Esophagus muscularis mucosa (tissue), 4 donors: ENCODE data around the gene SLC9A5. TPM values are rescaled to one million over a fixed set of nuclear protein-coding genes. Genes with fewer than 3 reads are reported as not detected.

Experiments used
- DNase-seq: peaks from one replicate; pipeline ENCODE4 v3.0.0-alpha.2; 2017; ENCODE audit errors: extremely low spot score
- H3K27ac ChIP-seq, 4 donors: fragments of 200-600 bp; sonication (generic); replicated peaks in 1 of 4; 1 replicate in 3 of 4; 2 replicates in 1 of 4; pipeline ENCODE4 v1.5.1; 2016 to 2019; ENCODE audit warnings: mild to moderate bottlenecking in 1 of 4
- H3K27me3 ChIP-seq, 4 donors: fragments of 200-600 bp; sonication (generic); one replicate each; pipeline versions ENCODE4 v1.5.1 to v1.6.0; 2016 to 2019
- H3K36me3 ChIP-seq, 4 donors: fragments of 200-600 bp; sonication (generic); one replicate each; pipeline ENCODE4 v1.5.1; 2016 to 2019
- H3K4me1 ChIP-seq, 4 donors: fragments of 200-600 bp; sonication (generic); one replicate each; pipeline ENCODE4 v1.5.1; 2016 to 2019
- H3K4me3 ChIP-seq, 4 donors: fragments of 200-600 bp; sonication (generic); 1 replicate in 2 of 4; 2 replicates in 2 of 4; pipeline ENCODE4 v1.5.1; 2016 to 2019; ENCODE audit warnings: mild to moderate bottlenecking in 4 of 4, moderate library complexity in 1 of 4
- H3K9me3 ChIP-seq, 4 donors: fragments of 200-600 bp; sonication (generic); 1 replicate in 3 of 4; 2 replicates in 1 of 4; pipeline ENCODE4 v1.5.1; 2016 to 2019
- EP300 ChIP-seq: sonication (generic); formaldehyde crosslinking; IDR thresholded peaks from one replicate; pipeline ENCODE4 v1.6.1; 2017; ENCODE audit warnings: antibody characterized with exemption
- POLR2A ChIP-seq: fragments of 450-650 bp; IDR thresholded peaks from one replicate; pipeline ENCODE4 v1.6.1; 2017; ENCODE audit warnings: antibody characterized with exemption, moderate library complexity, mild to moderate bottlenecking, low read depth
- POLR2AphosphoS5 ChIP-seq, 2 donors: sonication (generic); formaldehyde crosslinking; IDR thresholded peaks; one replicate each; pipeline ENCODE4 v1.6.1; 2017; ENCODE audit warnings: antibody characterized with exemption in 2 of 2
- WGBS: methylation state at CpG from one replicate; pipeline ENCODE4 v1.1.5; 2018; 5-methylcytosine and 5-hydroxymethylcytosine counted together
- intact Hi-C: fragments of 100-400 bp; cut with DNase I; formaldehyde crosslinking; loops from one replicate; pipeline ENCODE4 v1.15.1; 2023
- total RNA-seq, 4 donors: library from RNA; depleted of rRNA; stranded (reverse); fragments of >200 nt; gene quantifications; one replicate each; pipeline versions ENCODE4 v1.1.0 to v1.2.1, GENCODE V29; 2016
- TF ChIP-seq, protein P1 (sequence below), 3 experiments: fragments of 200-600 bp in 2 of 3; fragments of 450-650 bp in 1 of 3; sonication (generic) in 2 of 3; IDR thresholded peaks; one replicate each; pipeline ENCODE4 v1.5.1; 2017 to 2019; ENCODE audit warnings: antibody characterized with exemption in 3 of 3, mild to moderate bottlenecking in 2 of 3, moderate library complexity in 1 of 3

Gene SLC9A5
- total RNA-seq, 4 donors from 2014 or later, result 0.13 to 0.69 (median 0.37) TPM

GRCh38 chr16:67291461-67291860, 42.7 kb downstream of the SLC9A5 start:
- DNase-seq, result no peak
- TF ChIP-seq EP300 (no peak), POLR2AphosphoS5 (IDR thresholded peaks at IDR 0.05) (no peak), POLR2A (no peak)
- TF ChIP-seq, protein P1, sequence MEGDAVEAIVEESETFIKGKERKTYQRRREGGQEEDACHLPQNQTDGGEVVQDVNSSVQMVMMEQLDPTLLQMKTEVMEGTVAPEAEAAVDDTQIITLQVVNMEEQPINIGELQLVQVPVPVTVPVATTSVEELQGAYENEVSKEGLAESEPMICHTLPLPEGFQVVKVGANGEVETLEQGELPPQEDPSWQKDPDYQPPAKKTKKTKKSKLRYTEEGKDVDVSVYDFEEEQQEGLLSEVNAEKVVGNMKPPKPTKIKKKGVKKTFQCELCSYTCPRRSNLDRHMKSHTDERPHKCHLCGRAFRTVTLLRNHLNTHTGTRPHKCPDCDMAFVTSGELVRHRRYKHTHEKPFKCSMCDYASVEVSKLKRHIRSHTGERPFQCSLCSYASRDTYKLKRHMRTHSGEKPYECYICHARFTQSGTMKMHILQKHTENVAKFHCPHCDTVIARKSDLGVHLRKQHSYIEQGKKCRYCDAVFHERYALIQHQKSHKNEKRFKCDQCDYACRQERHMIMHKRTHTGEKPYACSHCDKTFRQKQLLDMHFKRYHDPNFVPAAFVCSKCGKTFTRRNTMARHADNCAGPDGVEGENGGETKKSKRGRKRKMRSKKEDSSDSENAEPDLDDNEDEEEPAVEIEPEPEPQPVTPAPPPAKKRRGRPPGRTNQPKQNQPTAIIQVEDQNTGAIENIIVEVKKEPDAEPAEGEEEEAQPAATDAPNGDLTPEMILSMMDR (IDR thresholded peaks at IDR 0.05), result no peak
- Histone ChIP-seq H3K4me3 (no peak overlapping the region), H3K4me1 (no peaks in the 10 kb centered on the region), H3K27me3 (no peaks in the 10 kb centered on the region), H3K27ac (no peak overlapping the region), H3K9me3 (no peaks in the 10 kb centered on the region), H3K36me3 (no peaks in the 10 kb centered on the region)
- intact Hi-C loops, result no loop called here
- WGBS, result 94% methylated on average over 4 of the region's 7 CpGs

- no peaks in the 10 kb centered on the region for H3K9me3 ChIP-seq
- no peak overlapping the region for H3K4me3 ChIP-seq
- intact Hi-C loops, result no loop called here
- TF ChIP-seq EP300 (no peak), POLR2AphosphoS5 (IDR thresholded peaks at IDR 0.05) (no peak), POLR2A (no peak)
- TF ChIP-seq, protein P1 (IDR thresholded peaks at IDR 0.05), result no peak
- no peak overlapping the region for H3K27ac ChIP-seq
- no peaks in the 10 kb centered on the region for H3K4me1 ChIP-seq
- no peak for DNase-seq
- no peaks in the 10 kb centered on the region for H3K36me3 ChIP-seq
- WGBS, result 85% methylated on average over 2 of the region's 4 CpGs
- peaks cover 0 to 5% (median 0%) of the 10 kb centered on the region in 4 donors for H3K27me3 ChIP-seq
These were observed 45.5 kb downstream of the SLC9A5 start for GRCh38 chr16:67294171-67294757.

DNA sequence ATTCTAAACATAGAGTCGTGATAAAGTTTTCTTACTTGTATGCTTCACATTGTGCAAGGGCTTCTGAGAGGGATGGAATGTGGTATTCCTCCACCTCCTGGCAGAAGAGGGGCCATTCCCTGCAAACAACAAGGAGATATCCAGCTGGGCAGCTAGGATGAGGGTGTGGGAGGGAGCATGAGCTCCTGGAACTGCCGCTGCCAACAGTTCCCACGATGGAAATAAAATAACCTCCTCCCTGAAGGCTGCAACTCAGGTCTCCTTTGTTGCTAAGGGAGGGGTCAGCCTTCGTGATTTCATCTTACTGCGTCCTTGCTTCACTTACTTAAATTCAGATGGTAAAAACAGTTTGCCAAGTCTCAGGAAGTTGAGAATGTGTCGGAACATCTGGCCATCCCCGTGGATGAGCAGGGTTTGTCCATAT, 46.2 kb downstream of the SLC9A5 start:
- DNase-seq, result no peak
- WGBS, result 63% methylated on average over 7 of the region's 7 CpGs
- Histone ChIP-seq H3K9me3 (no peaks in the 10 kb centered on the region), H3K27me3 (peaks cover 0 to 5% (median 0%) of the 10 kb centered on the region in 4 donors), H3K36me3 (no peaks in the 10 kb centered on the region), H3K27ac (no peak overlapping the region), H3K4me1 (no peaks in the 10 kb centered on the region), H3K4me3 (no peak overlapping the region)
- intact Hi-C loops, result no loop called here
- TF ChIP-seq POLR2A, result no peak

- Histone ChIP-seq H3K4me3 (no peak overlapping the region), H3K36me3 (no peaks in the 10 kb centered on the region), H3K4me1 (peaks cover 0 to 7% (median under 1%) of the 10 kb centered on the region in 4 donors), H3K27me3 (peaks cover 0 to 5% (median 0%) of the 10 kb centered on the region in 4 donors), H3K27ac (no peak overlapping the region), H3K9me3 (no peaks in the 10 kb centered on the region)
- intact Hi-C loops, result no loop called here
- no peak for DNase-seq
- WGBS, result 52% methylated on average over 3 of the region's 3 CpGs
- TF ChIP-seq POLR2AphosphoS5 (IDR thresholded peaks at IDR 0.05) (no peak), EP300 (no peak), POLR2A (no peak)
- TF ChIP-seq, protein P1 (IDR thresholded peaks at IDR 0.05), result no peak
These were observed 47.6 kb downstream of the SLC9A5 start for GRCh38 chr16:67296420-67296819.

GRCh38 chr16:67298277-67298676, 49.5 kb downstream of the SLC9A5 start:
- intact Hi-C loops, result no loop called here
- Histone ChIP-seq H3K9me3 (no peaks in the 10 kb centered on the region), H3K36me3 (no peaks in the 10 kb centered on the region), H3K4me3 (no peak overlapping the region), H3K27ac (no peak overlapping the region), H3K27me3 (peaks cover 0 to 5% (median 0%) of the 10 kb centered on the region in 4 donors), H3K4me1 (peaks cover 0 to 13% (median 2%) of the 10 kb centered on the region in 4 donors)
- WGBS, result 97% methylated on average over 9 of the region's 9 CpGs
- TF ChIP-seq, protein P1 (IDR thresholded peaks at IDR 0.05), result no peak
- TF ChIP-seq EP300 (no peak), POLR2AphosphoS5 (IDR thresholded peaks at IDR 0.05) (no peak), POLR2A (no peak)
- DNase-seq, result no peak
